GM23338 (cell line): ENCODE measurements around the gene ARHGAP28. TPM values are rescaled to one million over a fixed set of nuclear protein-coding genes. Genes with fewer than 3 reads are reported as not detected.

Experiments
- ATAC-seq: fragments of 200-7000 bp; cut with Tn5 transposase; 3 replicates; pipeline ENCODE4 v1.9.1; 2020
- DNase-seq: peaks from one replicate; pipeline ENCODE4 v3.0.0-alpha.2; 2015; ENCODE audit warnings: low spot score
- H2AFZ ChIP-seq: fragments of 200-600 bp; sonication (generic); 2 replicates; pipeline ENCODE4 v1.8.0; 2016; ENCODE audit warnings: antibody characterized with exemption, mild to moderate bottlenecking, moderate library complexity
- H3F3A ChIP-seq: fragments of 200-600 bp; sonication (generic); replicated peaks from 2 replicates; pipeline ENCODE4 v1.8.0; 2017; ENCODE audit warnings: antibody characterized with exemption, mixed run types, low read depth
- H3K27ac ChIP-seq: fragments of 200-600 bp; sonication (generic); 2 replicates; pipeline ENCODE4 v1.6.1; 2016; ENCODE audit warnings: low read depth
- H3K27me3 ChIP-seq: fragments of 200-600 bp; sonication (generic); 2 replicates; pipeline ENCODE4 v1.8.0; 2016; ENCODE audit warnings: mild to moderate bottlenecking, mixed run types, moderate library complexity; ENCODE audit not compliant: insufficient read depth
- H3K36me3 ChIP-seq: fragments of 200-600 bp; sonication (generic); 2 replicates; pipeline ENCODE4 v1.8.0; 2016; ENCODE audit warnings: mild to moderate bottlenecking; ENCODE audit not compliant: insufficient read depth
- H3K4me1 ChIP-seq: fragments of 200-600 bp; sonication (generic); 2 replicates; pipeline ENCODE4 v1.8.0; 2016; ENCODE audit warnings: mild to moderate bottlenecking, moderate library complexity; ENCODE audit not compliant: insufficient read depth
- H3K4me2 ChIP-seq: fragments of 200-600 bp; sonication (generic); 2 replicates; pipeline ENCODE4 v1.7.1; 2017; ENCODE audit warnings: mixed run types
- H3K4me3 ChIP-seq: fragments of 200-600 bp; sonication (generic); 2 replicates; pipeline ENCODE4 v1.6.1; 2016; ENCODE audit warnings: mixed run types
- H3K79me2 ChIP-seq: fragments of 200-600 bp; sonication (generic); replicated peaks from 2 replicates; pipeline ENCODE4 v1.8.0; 2017; ENCODE audit warnings: mild to moderate bottlenecking; ENCODE audit not compliant: insufficient read depth
- H3K9me2 ChIP-seq: fragments of 200-600 bp; sonication (generic); 2 replicates; pipeline ENCODE4 v1.8.0; 2017; ENCODE audit not compliant: insufficient read depth
- H4K20me1 ChIP-seq: fragments of 200-600 bp; sonication (generic); replicated peaks from 2 replicates; pipeline ENCODE4 v1.8.0; 2017; ENCODE audit warnings: mild to moderate bottlenecking; ENCODE audit not compliant: insufficient read depth
- H3K27ac Mint-ChIP-seq: 2 replicates; pipeline ENCODE4 v1.8.0; 2020; ENCODE audit warnings: inconsistent platforms, mild to moderate bottlenecking, moderate library complexity, mixed read lengths
- H3K27me3 Mint-ChIP-seq: 3 replicates; pipeline ENCODE4 v1.8.0; 2022; ENCODE audit warnings: low read depth, mild to moderate bottlenecking, moderate library complexity, mixed read lengths, inconsistent platforms; ENCODE audit not compliant: insufficient read depth, poor library complexity
- H3K36me3 Mint-ChIP-seq: 3 replicates; pipeline ENCODE4 v1.8.0; 2021; ENCODE audit warnings: low read depth, mild to moderate bottlenecking, inconsistent platforms, moderate library complexity, mixed read lengths
- H3K4me1 Mint-ChIP-seq: 3 replicates; pipeline ENCODE4 v1.8.0; 2020; ENCODE audit warnings: mild to moderate bottlenecking, inconsistent platforms, mixed read lengths
- H3K4me3 Mint-ChIP-seq: 3 replicates; pipeline ENCODE4 v1.8.0; 2021; ENCODE audit warnings: moderate library complexity, mild to moderate bottlenecking, inconsistent platforms, mixed read lengths
- H3K9me3 Mint-ChIP-seq: 3 replicates; pipeline ENCODE4 v1.8.0; 2020; ENCODE audit warnings: moderate library complexity, mild to moderate bottlenecking, inconsistent platforms, mixed read lengths
- CREB1 ChIP-seq: fragments of 250-450 bp; sonication (Bioruptor Pico); IDR thresholded peaks from 2 replicates; pipeline ENCODE4 v1.5.0; 2020; ENCODE audit warnings: low read depth, mild to moderate bottlenecking, moderate library complexity
- EZH2 ChIP-seq: fragments of 200-600 bp; sonication (generic); IDR thresholded peaks from one replicate; pipeline ENCODE4 v1.8.0; 2017; ENCODE audit warnings: antibody characterized with exemption, mild to moderate bottlenecking, low read depth; ENCODE audit not compliant: unreplicated experiment
- EZH2phosphoT487 ChIP-seq: fragments of 200-600 bp; sonication (generic); IDR thresholded peaks from one replicate; pipeline ENCODE4 v1.8.1; 2018; ENCODE audit warnings: antibody characterized with exemption; ENCODE audit not compliant: unreplicated experiment
- JUNB ChIP-seq: IDR thresholded peaks from one replicate; pipeline ENCODE4 v1.6.1; 2016; ENCODE audit warnings: antibody characterized with exemption; ENCODE audit not compliant: unreplicated experiment
- NANOG ChIP-seq: IDR thresholded peaks from 2 replicates; pipeline ENCODE4 v1.6.1; 2016; ENCODE audit warnings: antibody characterized with exemption, borderline replicate concordance
- POLR2AphosphoS5 ChIP-seq: IDR thresholded peaks from 2 replicates; pipeline ENCODE4 v1.6.1; 2016; ENCODE audit warnings: antibody characterized with exemption, low read depth
- STAT1 ChIP-seq: IDR thresholded peaks from one replicate; pipeline ENCODE4 v1.6.1; 2016; ENCODE audit warnings: antibody characterized with exemption; ENCODE audit not compliant: unreplicated experiment
- ZNF114 ChIP-seq: fragments of 250-450 bp; sonication (Bioruptor Pico); IDR thresholded peaks from 2 replicates; pipeline ENCODE4 v1.5.0; 2020; ENCODE audit warnings: mild to moderate bottlenecking, moderate library complexity
- polyA plus RNA-seq: library from polyadenylated mRNA; unstranded; fragments of >200 nt; fragmentation: Nextera tagmentation; extraction: Ambion mirVana; gene quantifications from 2 replicates; pipeline ENCODE4 v1.2.1, GENCODE V29; 2016
- total RNA-seq: library from RNA; depleted of rRNA; stranded (reverse); fragments of >200 nt; shearing (Covaris generic); gene quantifications from 2 replicates; pipeline ENCODE4 v1.2.3, GENCODE V29; 2014
- TF ChIP-seq, protein P1 (sequence below): IDR thresholded peaks from 2 replicates; pipeline ENCODE4 v1.6.1; 2016; ENCODE audit warnings: antibody characterized with exemption
- TF ChIP-seq, protein P2 (sequence below): fragments of 250-450 bp; sonication (Bioruptor Pico); IDR thresholded peaks from 2 replicates; pipeline ENCODE4 v1.5.0; 2020; ENCODE audit warnings: mild to moderate bottlenecking, moderate library complexity
- TF ChIP-seq, protein P3 (sequence below): IDR thresholded peaks from one replicate; pipeline ENCODE4 v1.6.1; 2018; ENCODE audit warnings: antibody characterized with exemption; ENCODE audit not compliant: unreplicated experiment

The ARHGAP28 gene
- total and polyA plus RNA-seq, 2 experiments from 2014 or later: 2.8 to 9.6 TPM

DNA sequence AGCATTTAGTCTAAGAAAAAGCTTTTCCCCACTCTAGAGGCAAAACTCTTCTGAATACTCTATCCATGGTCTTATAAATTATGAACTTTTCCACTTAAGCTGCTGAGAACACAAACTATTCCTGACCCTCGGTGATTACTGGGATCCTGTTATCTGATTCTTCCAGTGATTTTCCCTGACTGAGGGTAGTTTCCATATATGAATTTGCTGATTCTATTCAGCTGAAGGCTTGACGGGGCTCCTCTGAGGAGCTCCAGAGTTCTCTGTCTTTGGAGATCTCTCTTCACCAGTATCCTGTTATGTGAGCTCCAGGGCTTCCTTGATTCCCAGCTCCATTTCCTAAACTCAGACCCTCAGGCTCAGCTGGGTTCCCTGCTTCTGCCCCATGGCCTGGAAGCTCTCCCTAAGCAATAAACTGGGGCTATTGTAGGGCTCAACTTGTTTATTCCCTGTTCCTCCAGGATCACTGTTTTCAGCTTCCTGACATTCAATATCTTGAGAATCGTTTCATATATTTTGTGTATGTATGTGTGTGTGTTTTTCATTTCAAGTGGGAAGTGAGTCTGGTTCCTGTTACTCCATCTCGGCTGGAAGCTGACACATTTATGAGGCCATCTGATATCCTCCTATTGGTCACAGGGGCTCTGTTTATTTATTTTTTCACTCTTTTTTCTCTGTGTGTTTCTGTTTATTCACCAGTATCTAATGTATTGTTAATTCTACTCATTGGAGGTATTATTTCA is 78.2 kb downstream of the ARHGAP28 start:
- Histone ChIP-seq H3K79me2 (no peaks in the 10 kb centered on the region), H3K4me3 (no peak overlapping the region), H3K27me3 (no peaks in the 10 kb centered on the region), H3K36me3 (no peaks in the 10 kb centered on the region), H3K27ac (no peak overlapping the region), H2AFZ (no peak overlapping the region), H3K4me1 (0 out of 2 replicates have a peak, but pooled peaks cover 5% of the 10 kb centered on the region), H4K20me1 (no peaks in the 10 kb centered on the region), H3F3A (no peaks in the 10 kb centered on the region), H3K9me2 (no peaks in the 10 kb centered on the region), H3K4me2 (no peak overlapping the region)
- H3K4me1 Mint-ChIP-seq: peaks cover 5% of the 10 kb centered on the region; the same call in 2 of the 3 replicates
- TF ChIP-seq JUNB (no peak), STAT1 (no peak), NANOG (no peak), EZH2 (no peak), CREB1 (CRISPR knock-in tag) (no peak), POLR2AphosphoS5 (no peak), EZH2phosphoT487 (no peak), ZNF114 (no peak)
- TF ChIP-seq, protein P1, sequence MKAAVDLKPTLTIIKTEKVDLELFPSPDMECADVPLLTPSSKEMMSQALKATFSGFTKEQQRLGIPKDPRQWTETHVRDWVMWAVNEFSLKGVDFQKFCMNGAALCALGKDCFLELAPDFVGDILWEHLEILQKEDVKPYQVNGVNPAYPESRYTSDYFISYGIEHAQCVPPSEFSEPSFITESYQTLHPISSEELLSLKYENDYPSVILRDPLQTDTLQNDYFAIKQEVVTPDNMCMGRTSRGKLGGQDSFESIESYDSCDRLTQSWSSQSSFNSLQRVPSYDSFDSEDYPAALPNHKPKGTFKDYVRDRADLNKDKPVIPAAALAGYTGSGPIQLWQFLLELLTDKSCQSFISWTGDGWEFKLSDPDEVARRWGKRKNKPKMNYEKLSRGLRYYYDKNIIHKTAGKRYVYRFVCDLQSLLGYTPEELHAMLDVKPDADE: no peak
- TF ChIP-seq, protein P2, sequence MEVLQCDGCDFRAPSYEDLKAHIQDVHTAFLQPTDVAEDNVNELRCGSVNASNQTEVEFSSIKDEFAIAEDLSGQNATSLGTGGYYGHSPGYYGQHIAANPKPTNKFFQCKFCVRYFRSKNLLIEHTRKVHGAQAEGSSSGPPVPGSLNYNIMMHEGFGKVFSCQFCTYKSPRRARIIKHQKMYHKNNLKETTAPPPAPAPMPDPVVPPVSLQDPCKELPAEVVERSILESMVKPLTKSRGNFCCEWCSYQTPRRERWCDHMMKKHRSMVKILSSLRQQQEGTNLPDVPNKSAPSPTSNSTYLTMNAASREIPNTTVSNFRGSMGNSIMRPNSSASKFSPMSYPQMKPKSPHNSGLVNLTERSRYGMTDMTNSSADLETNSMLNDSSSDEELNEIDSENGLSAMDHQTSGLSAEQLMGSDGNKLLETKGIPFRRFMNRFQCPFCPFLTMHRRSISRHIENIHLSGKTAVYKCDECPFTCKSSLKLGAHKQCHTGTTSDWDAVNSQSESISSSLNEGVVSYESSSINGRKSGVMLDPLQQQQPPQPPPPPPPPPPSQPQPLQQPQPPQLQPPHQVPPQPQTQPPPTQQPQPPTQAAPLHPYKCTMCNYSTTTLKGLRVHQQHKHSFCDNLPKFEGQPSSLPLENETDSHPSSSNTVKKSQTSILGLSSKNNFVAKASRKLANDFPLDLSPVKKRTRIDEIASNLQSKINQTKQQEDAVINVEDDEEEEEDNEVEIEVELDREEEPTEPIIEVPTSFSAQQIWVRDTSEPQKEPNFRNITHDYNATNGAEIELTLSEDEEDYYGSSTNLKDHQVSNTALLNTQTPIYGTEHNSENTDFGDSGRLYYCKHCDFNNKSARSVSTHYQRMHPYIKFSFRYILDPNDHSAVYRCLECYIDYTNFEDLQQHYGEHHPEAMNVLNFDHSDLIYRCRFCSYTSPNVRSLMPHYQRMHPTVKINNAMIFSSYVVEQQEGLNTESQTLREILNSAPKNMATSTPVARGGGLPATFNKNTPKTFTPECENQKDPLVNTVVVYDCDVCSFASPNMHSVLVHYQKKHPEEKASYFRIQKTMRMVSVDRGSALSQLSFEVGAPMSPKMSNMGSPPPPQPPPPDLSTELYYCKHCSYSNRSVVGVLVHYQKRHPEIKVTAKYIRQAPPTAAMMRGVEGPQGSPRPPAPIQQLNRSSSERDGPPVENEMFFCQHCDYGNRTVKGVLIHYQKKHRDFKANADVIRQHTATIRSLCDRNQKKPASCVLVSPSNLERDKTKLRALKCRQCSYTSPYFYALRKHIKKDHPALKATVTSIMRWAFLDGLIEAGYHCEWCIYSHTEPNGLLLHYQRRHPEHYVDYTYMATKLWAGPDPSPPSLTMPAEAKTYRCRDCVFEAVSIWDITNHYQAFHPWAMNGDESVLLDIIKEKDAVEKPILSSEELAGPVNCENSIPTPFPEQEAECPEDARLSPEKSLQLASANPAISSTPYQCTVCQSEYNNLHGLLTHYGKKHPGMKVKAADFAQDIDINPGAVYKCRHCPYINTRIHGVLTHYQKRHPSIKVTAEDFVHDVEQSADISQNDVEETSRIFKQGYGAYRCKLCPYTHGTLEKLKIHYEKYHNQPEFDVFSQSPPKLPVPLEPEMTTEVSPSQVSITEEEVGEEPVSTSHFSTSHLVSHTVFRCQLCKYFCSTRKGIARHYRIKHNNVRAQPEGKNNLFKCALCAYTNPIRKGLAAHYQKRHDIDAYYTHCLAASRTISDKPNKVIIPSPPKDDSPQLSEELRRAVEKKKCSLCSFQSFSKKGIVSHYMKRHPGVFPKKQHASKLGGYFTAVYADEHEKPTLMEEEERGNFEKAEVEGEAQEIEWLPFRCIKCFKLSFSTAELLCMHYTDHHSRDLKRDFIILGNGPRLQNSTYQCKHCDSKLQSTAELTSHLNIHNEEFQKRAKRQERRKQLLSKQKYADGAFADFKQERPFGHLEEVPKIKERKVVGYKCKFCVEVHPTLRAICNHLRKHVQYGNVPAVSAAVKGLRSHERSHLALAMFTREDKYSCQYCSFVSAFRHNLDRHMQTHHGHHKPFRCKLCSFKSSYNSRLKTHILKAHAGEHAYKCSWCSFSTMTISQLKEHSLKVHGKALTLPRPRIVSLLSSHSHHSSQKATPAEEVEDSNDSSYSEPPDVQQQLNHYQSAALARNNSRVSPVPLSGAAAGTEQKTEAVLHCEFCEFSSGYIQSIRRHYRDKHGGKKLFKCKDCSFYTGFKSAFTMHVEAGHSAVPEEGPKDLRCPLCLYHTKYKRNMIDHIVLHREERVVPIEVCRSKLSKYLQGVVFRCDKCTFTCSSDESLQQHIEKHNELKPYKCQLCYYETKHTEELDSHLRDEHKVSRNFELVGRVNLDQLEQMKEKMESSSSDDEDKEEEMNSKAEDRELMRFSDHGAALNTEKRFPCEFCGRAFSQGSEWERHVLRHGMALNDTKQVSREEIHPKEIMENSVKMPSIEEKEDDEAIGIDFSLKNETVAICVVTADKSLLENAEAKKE (CRISPR knock-in tag): no peak
- TF ChIP-seq, protein P3, sequence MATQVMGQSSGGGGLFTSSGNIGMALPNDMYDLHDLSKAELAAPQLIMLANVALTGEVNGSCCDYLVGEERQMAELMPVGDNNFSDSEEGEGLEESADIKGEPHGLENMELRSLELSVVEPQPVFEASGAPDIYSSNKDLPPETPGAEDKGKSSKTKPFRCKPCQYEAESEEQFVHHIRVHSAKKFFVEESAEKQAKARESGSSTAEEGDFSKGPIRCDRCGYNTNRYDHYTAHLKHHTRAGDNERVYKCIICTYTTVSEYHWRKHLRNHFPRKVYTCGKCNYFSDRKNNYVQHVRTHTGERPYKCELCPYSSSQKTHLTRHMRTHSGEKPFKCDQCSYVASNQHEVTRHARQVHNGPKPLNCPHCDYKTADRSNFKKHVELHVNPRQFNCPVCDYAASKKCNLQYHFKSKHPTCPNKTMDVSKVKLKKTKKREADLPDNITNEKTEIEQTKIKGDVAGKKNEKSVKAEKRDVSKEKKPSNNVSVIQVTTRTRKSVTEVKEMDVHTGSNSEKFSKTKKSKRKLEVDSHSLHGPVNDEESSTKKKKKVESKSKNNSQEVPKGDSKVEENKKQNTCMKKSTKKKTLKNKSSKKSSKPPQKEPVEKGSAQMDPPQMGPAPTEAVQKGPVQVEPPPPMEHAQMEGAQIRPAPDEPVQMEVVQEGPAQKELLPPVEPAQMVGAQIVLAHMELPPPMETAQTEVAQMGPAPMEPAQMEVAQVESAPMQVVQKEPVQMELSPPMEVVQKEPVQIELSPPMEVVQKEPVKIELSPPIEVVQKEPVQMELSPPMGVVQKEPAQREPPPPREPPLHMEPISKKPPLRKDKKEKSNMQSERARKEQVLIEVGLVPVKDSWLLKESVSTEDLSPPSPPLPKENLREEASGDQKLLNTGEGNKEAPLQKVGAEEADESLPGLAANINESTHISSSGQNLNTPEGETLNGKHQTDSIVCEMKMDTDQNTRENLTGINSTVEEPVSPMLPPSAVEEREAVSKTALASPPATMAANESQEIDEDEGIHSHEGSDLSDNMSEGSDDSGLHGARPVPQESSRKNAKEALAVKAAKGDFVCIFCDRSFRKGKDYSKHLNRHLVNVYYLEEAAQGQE: no peak
- no peak overlapping the region for H3K4me3 Mint-ChIP-seq
- no peaks in the 10 kb centered on the region for H3K27me3 Mint-ChIP-seq
- DNase-seq (no peak), ATAC-seq (no peak)
- no peak overlapping the region for H3K27ac Mint-ChIP-seq
- H3K36me3 Mint-ChIP-seq: peaks cover 7% of the 10 kb centered on the region
- H3K9me3 Mint-ChIP-seq: peaks cover under 1% of the 10 kb centered on the region
